ENCODE data around the gene UNC119.

The UNC119 gene

DNA sequence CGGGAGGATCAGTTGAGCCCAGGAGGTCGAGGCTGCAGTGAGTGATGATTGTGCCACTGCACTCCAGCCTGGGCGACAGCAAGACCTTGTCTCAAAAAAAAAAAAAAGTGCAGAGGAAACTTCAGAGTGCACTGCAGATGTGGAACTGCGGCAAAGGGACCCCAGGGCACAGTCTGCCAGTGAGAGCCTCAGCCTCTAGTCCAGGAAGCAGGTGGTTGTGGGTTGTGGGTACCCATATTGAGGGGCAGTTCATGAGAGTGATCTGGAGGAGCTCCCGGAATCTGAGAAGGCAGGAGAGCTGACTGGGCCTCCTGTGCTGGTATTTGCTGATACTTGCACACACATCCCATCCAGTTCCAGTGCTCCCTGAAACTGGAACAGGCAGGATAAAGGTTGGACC, 33.2 kb downstream of the UNC119 start:
- no peak for DNase-seq

DNA sequence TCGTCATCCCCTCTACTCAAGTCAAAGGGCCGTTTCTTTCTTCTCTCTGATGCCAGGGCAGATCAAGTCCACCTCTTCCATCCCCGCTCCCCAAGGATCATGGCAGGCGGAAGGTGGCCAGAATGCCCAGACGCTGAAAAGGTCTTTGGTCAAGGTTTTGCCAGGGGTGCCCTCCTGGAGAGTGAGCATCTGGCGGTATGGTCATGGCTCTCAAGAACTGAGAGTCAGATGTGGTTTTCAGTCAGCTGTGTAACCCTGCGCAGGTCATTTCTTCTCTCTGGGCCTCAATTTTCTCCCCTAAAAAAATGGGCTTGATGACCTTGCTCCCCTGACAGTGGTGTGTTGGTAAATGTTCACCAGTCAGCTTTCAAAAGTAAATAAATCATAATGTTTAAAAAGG, 33.8 kb downstream of the UNC119 start:
- no peak for DNase-seq

DNA sequence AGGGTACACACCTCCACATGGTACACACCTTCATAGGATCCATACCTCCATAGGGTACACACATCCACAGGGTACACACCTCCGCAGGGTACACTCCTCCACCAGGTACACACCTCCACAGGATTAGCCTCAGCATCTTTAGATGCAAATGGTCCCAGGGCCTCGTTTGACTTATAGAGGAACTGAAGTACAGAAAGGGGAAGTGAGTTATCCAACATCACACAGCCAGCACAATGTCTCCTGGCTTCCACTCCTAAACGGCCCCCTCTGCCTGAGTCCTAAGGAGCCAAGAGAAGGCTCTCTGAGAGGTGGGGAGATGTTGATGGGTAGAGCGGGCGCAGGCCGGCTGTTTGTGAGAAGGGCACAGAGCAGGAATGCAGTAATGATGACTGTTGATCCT, 34.3 kb downstream of the UNC119 start:
- DNase-seq = no peak

DNA sequence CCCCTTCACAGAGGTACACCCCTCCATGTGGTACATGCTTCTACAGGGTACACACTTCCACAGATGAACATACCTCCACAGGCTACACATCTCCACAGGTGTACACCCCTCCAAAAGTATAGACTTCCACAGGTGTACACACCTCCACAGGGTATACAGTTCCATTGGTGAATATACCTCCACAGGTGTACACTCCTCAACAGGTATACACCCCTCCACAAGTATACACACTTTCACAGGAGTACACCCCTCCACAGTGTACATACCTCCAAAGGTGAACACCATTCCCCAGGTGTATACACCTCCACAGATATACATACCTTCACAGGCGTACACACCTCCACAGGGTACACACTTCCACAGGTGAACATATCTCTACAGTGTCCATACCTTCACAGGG, 36.9 kb downstream of the UNC119 start:
- no peak for DNase-seq

DNA sequence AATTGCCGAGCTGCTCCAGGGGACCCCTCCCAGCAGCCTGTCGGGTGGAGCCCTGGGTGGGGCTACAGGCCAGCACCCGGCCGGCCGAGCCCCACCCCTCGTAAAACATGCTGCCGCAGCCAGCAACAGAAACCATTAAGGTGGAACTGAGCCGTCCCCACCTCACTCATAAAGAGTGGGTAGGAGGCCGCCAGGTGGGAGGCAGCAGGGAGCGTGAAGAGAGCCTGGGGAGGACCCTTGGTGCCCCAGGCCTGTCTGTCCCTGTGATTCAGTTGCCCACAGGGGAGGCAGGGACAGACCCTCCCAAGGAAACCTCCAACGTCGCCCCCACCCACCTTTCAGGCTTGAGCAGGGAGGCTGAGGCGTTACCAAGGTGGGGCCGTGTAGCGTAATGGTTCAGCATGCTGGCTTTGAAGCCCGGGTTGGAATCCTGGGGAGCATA, 37.8 kb downstream of the UNC119 start:
- DNase-seq = no peak

DNA sequence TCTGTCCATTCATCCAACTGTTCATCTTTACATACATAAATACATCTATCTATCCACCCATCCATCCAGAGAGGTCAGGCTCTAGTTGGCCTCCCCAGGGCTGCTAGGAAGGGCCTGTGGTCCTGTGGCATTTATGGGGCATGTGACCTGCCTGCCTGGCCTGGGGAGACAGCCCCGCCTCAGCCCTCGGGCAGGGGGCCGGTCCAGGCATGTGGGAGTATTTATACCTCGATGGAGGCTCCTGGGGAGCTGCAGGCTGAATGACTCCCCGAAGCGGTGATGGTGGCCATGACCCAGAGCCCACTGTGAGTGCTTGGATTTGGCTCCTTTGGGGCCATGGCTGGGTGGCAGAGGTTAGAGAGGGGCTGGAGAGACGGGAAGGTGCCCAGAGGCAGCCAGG, 38.9 kb downstream of the UNC119 start:
- no peak for DNase-seq

DNA sequence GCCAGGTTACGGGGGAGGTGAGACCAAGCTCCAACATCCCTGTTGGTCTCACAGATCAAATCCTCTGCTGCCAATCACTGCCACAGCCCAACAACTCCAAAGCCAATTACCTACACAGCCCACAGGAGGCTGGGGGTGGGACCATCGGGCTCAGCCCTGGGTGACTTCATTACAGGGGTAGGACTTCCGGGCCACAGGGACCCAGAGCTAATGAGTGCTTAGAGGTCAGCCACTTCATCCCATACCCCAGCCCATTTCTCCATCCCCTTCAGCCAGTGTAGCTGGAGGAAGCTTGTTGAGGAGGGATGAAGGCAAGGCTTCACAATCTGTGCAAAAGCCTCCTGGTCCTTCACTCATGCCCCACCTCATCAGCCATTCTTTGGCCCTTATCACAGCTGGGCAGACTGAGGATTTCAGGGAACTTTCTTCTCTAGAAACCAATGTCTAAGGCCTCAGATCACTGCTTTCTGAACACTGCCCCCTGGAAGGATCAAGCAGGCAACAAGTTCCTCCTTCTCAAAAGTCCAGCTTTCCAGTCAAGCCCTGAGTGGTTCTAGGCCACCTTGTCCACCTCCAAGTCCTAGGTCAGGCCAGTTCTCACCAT, 40.5 kb downstream of the UNC119 start:
- no peak for DNase-seq

DNA sequence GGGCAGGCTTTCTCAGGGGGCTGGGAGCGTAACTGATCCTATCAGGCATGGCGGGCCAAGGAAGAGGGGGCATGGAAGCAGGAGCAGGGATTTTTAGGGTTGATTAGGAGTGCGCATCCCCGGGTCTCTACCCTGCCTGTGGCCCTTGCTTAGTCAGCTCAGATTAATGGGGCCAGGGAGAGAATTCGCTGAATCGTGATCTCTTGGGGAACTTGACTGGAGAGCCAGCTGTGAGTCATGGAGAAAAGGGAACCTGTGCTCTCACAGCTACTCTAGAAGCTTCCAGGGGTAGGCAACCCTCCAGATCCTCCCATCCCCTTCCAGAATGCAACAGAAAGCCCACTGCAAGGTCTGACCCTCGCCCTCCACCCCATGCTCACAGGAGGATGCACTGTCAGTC, 42.6 kb downstream of the UNC119 start:
- no peak for DNase-seq

DNA sequence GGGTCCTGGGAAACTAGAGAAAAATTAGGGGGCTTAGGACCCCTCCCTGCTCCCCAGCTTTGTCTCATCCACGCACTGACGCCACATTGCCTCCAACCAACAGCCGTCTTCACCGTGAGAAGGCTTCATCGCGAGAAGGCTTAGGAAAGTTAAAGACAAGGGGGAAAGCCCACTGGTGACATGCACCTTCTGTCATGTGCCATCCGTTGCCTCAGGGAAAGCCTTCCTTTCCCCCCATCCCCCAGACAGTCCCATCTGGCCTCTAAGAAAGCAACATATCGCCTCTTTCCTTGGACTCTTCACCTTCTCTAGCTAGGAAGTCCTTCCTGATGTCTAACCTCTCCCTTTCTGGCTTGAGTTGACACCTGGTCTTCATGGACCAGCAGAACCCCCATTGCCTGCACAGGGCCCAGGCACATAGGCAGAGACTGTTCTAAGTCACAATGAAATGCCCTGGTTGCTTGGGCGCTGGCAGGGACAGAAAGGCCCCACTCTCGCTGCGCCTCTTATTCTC, 44.2 kb downstream of the UNC119 start:
- no peak for DNase-seq

DNA sequence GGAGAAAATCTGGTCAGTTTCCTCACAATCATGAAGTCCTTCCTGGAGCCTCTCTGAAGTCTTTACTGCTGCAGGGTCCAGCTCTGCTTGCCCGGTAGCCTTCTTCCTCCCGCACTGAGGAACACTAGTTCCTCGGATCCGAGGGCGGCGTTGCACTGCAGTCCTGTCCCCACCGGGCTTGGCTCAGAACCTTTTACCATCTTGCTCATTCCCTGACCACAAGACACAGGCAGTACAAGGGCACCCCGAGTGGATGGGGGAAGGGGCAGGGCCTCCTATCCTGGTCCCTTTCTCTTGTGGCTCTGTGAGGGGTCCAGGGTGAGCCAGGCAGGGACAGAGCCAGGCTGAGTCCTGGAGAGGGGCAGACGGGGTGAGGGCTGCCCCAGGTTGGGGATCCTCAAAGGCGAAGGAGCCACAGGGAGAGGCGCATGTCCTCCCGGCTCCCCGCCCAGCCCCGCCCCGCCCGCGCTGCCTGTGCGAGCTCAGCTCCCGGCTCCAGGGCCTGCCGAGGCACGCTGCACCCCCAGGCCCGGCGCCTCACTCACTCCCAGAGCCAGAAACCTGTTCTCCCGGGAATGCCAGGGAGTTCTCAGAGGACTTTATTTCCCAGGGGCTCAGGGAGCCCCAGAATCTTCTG, 44.7 kb downstream of the UNC119 start:
- DNase-seq = no peak

DNA sequence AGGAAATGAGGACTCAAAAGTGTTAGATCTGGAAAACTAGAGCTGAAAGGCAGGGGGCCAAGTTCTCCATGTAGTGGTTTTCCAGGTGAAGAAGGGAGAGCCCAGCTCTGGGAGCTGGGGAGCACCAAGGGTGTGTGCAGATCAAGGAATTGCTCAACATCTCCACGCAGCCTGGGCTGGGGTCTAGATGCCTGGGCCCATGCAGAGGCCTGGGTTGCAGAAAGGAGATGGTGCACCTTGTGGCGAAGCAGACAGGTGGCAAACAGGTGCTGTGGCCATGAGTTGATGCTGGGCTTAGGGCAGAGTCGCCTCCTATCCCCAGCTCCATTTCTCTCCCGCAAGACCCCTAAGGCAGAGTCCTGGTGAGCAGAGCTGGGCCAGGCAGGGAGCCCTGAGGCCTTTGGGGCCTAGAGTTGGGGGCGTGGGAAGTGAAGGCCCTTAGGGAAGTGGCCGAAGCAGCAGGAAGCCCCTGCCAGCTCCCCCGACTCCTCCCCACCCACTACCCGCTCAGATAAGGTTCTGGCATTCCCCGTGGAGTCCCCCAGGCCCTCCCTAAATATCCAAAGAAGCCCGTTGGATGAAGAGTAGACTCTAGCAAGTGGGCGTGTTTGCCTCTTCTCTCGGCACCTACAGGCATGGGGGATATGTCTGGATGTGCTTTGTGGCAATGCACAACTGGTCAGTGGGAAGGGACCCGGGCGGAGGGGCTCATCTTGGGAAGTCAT, 45.5 kb downstream of the UNC119 start:
- DNase-seq = no peak

DNA sequence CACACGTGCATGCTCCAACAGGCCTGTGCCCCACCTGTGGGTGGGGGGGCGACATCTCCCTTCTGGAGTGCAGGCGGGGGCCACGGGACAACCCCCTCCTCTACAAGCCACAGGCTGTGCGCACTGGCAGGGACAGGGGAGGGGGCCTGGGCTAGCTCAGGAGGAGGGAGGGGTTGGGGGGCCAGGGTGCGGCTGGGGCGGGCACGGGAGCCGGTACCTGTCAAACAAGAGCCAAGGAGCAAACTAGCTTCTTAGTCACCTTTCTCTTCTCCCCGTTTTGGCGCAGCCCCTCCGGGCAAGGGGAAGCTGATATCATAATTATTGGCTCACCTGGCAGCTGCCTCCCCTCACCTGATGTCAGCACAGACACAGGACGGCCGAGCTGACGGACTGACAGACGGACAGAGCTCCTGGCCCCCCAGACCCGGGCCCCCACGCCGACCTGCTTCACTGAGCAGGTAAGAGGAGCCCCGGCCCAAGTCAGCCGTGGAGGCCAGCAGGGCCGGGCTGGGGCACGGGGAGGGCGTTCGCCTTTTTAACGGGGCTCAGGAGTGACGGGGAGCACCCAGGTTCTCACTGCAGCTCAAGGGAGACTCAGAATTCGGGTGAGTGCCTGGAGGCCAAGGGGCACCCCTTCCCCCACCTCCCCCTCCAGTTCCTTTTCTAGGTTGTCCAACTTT, 46.3 kb downstream of the UNC119 start, which contains the start of gene FOXN1:
Gene FOXN1, plus strand, starts transcription at position 363 of the 680 bp plus-strand sequence. CDS start 17,622 bp downstream, outside the sequence.
- DNase-seq = no peak

DNA sequence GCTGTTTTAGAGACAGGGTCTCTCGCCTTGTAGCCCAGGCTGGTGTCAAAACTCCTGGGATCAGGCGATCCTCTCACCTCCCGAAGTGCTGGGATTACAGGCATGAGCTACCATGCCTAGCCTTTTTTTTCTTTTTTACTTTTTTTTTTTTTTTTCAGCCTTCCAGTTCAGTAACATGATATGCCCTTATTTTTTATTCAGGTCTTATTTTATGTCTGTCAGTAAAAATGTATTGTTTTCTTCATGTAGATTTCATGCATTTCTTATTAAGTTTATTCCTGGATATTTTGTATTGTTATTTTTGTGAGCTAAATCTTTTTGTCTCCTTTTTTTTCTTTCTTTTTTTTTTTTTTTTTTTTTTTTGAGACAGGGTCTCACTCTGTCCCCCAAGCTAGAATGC, 49.0 kb downstream of the UNC119 start:
- no peak for DNase-seq

DNA sequence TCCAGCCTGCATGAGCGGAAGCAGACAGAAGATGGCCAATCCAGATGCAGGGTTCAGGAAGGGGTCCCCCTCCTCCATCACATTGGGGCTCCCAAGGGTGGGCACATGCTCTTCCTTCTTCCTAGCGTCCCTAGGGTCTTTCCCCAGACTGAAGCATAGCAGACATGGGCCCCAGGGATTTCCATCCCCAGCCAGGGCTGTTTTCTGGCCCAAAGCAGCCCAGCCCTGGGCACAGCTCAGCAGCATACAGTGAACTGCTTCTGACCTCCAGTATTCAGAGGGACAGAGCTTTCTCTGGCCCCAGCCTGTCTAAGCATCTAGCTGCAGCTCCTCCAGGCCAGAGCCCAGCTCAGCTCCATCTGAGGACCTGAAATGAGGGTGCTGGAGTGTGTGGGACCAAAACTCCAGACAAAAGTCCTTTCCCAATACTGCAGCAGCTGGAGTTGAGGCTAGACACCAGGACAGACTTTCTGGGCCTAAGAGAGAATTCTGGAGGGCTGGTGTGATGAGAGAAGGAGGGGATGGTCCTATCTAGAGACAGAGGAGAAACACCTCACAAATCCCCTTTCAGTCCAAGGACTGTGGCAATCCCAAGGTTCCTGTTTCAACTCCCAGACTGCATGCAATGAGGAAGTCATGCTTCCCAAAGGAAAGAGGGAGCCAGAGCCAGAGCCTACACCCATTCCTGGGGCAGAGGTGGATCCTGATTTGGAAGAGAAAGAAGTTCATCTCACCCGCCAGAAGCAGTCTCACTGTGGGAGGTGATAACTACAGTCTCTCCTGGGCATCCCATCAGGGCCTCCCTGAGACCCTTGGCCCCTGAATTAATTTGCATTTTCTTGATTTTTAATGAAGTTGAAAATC, 50.8 kb downstream of the UNC119 start:
- no peak for DNase-seq

DNA sequence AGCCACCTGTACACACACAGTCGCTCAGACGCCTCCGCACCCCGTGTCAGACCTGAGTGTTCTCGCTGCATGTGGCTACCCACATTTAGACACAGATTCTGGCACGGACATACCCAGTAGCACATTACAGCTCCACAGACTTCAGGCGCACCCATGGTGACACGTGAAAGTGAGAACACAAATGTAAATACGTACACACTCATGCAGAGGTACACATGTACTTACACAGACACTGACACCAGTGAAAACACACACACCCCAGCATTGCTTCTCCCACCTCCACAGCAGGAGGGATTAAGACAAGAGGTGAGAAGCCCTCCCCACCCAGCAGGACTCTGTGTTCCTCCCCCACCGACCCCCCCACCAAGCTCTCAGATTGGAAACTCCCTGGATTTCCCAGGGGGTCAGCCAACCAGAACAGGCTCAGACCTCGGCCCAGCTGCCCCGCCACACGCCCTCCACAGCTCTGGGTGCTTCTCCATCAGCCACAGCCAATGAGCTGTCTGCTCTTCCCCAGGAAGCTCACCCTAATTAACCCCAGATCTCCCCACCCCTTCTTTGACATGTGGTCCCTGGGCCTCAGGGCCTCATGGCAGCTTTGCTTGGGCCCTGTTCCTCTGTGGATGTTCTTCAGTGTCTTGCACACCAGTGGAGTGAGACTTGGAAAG, 51.6 kb downstream of the UNC119 start:
- DNase-seq = no peak

DNA sequence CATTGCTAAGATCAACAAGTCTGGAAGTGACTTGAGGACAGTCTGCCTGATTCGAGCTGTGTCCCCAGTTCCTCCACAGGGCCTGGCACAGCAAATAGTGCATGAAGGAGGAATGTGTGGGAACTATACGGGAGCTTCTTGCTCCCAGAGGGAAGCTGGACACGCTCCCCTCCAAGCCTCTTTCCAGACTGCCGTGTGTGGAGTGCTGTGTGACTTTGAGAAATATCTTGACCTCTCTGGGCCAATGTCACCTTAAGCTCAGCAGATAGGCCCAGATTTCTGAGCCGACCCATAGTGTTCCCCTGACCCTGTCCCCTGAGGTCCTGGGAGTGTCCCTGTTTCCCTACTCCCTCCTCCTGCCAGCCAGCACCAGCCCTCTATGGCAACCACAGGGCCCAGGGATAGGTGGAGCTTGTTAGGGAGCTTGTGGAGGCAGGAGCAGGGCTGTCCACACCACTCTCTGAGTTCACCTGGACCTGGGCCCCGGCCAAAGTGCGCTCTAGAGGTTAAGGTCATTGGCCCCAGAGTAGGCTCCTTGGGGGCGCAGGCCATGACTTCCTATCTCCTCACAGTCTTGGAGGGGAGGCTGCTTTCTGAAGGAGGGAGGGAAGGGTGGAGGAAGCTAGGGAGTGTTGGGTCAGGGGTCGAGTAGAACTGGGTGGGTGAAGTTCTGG, 52.6 kb downstream of the UNC119 start:
- DNase-seq = no peak

DNA sequence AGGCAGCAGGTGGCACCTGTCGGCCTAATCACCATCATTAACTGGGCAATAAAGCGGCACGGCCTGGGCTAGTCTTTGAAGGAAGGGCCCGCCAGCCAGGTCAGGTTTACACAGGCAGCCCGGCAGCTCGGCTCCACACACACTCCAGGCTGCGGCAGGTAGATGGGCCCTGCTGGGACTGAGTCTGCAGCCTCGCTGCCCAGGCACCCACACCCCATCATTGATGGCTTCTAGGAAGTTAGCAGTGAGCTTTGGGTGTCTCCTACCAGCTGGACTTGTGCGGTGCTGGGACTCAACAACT, 53.1 kb downstream of the UNC119 start:
- no peak for DNase-seq

DNA sequence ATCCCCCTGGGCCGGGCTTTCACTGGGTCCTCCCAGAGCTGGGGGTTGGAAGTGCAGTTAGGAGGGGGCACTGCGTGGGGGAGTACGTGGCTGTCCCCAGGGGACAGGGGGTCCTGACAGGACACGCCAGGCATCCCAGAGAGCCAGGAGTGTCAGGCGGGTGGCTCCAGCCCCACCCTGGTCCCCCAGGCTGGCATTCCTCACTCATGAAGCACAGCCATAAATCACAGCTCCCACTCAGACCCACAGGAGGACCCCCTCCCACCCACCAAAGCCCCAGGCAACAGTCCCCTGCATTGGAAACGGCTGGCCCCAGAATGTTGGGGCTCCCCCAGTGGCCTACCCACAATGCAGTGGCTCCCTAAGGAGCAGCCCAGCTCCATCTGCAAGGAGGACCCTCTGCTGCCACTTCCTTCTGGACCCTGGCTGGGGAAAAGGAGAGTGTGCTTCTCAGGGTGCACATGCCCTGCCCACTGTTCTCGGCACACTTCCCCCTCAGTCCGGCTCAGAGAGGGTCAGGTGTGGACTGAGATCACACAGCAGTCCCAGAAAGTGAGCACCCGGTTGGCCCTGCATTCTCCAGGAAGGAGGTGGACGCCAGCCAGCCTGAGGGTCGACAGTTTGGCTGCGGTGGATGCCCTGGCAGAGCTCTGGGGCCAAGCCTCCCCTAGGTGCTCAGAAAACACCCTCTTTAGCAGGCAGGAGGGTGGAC, 53.6 kb downstream of the UNC119 start:
- DNase-seq = no peak

DNA sequence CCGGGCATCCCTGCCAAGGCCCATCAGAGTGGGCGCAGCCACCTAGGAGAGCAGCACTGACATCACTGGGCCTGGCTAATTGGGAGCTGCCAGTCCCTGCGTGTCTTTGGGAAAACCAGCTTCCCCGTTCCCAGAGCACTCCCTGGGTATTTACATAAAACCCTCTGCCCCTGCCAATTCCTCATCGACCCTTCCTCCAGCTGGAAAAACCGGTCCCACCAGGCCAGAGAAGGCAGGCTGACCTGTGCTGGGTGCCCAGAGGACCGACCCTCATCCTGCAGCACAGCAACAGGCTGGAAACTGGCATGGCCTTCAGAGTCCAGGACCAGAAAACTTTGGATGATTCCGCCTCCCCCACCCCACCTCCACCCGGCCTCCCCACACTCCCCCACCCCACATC, 54.5 kb downstream of the UNC119 start:
- no peak for DNase-seq

Data from amniotic stem cell (primary cell).